Superior temporal gyrus (tissue), 1 donor: ENCODE data around the gene FNDC3B.

Source experiments
- DNase-seq: peaks from one replicate; pipeline ENCODE4 v3.0.0-alpha.2; 2016; ENCODE audit errors: extremely low spot score

Gene FNDC3B

GRCh38 chr3:172134352-172134751, 95.0 kb downstream of the FNDC3B start:
- no peak for DNase-seq

- DNase-seq: no peak
Measured at GRCh38 chr3:172135185-172135584, 95.8 kb downstream of the FNDC3B start.

- no peak for DNase-seq
Measured at GRCh38 chr3:172135820-172136219, 96.4 kb downstream of the FNDC3B start.

GRCh38 chr3:172136330-172136729, 97.0 kb downstream of the FNDC3B start:
- no peak for DNase-seq

GRCh38 chr3:172137287-172138192, 98.2 kb downstream of the FNDC3B start:
- DNase-seq: no peak

- no peak for DNase-seq
Measured at GRCh38 chr3:172138193-172138537, 98.8 kb downstream of the FNDC3B start.

- peak; percentile 85 for DNase-seq
Measured at GRCh38 chr3:172138792-172139507, 99.6 kb downstream of the FNDC3B start.

GRCh38 chr3:172139528-172140276, 100.3 kb downstream of the FNDC3B start:
- DNase-seq: no peak

- no peak for DNase-seq
Measured at GRCh38 chr3:172140499-172141391, 101.4 kb downstream of the FNDC3B start.

- no peak for DNase-seq
Measured at GRCh38 chr3:172142051-172142863, 102.9 kb downstream of the FNDC3B start.

GRCh38 chr3:172142864-172143451, 103.6 kb downstream of the FNDC3B start:
- no peak for DNase-seq

- DNase-seq: no peak
Measured at GRCh38 chr3:172143739-172144497, 104.5 kb downstream of the FNDC3B start.

- DNase-seq: no peak
Measured at GRCh38 chr3:172144601-172145000, 105.2 kb downstream of the FNDC3B start.

GRCh38 chr3:172145031-172145686, 105.8 kb downstream of the FNDC3B start:
- DNase-seq: no peak

GRCh38 chr3:172146349-172146748, 107.0 kb downstream of the FNDC3B start:
- no peak for DNase-seq

GRCh38 chr3:172147113-172147818, 107.9 kb downstream of the FNDC3B start:
- DNase-seq: no peak

- no peak for DNase-seq
Measured at GRCh38 chr3:172148241-172148640, 108.9 kb downstream of the FNDC3B start.
